NCI-H1417 (cell line): Measurements from ENCODE around the gene UROC1.
A peak's percentile ranks its signal among the peaks of the same experiment; 100 is the strongest.
"Not testable (repeated sequence)": the region's sequence is repeated elsewhere in the genome, so short reads cannot be mapped to it uniquely, and the experiment has no call there.

Source experiments
- DNase-seq, 3 experiments: peaks; one replicate each; lab custom pipeline; 2025; lab: John Stamatoyannopoulos, UW

UROC1 gene

DNA sequence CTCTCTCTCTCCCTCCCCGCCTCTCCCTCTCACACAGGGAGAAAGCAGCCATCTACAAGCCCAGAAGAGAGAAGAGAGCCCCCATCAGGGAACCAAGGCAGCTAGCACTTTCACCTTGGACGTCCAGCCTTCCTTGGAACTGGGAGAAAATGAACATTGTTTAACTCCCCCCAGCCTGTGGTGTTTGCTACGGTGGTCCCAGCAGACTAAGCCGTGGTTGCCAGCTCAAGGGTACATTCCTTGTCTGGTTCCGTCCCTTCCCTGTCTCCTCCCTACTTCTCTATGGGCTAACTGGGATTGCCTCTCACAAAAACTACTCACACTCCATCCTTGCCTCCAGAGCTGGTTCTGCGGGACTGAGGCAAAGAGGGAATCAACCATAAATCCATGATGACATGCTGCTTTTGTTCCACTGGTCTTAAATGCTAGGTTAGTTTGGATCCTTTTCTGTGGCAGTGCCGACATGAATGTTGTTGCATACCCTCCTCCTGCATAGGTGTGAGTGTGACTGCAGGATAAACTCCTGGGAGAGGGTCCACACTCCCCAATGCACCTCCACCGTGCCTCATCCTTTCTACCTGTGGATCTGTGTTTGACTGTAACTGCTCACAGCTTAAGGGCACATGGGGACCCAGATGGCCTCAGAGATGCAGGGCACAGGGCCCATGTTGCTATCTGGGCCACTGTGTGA, 29.1 kb upstream of the UROC1 start:
- DNase-seq: no peak

- DNase-seq: no peak
Measured at GRCh38 chr3:126546013-126546412, 28.4 kb upstream of the UROC1 start.

DNA sequence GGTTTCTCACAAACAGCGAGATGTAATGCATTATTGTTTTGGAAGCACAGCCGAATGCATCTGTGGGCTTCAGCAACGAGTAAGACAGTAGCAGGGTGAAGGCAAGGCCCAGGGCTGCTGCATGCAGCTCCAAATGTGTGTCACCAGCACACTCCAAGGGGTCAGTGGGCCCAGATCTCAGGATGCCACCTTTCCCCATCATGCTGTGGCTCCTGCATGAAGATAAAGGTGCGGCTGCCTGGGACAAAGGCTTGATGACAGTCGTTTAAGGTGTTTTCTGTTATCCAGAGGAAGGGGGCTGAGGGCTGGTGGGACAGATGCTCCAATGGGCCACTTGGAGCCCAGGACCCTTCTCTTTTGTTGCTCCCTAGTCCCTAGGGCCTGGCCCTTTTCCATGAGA, 28.0 kb upstream of the UROC1 start:
- no peak for DNase-seq

- peak in 2 of 3 experiments; percentile 59 to 78 for DNase-seq
Measured at GRCh38 chr3:126544596-126545281, 27.2 kb upstream of the UROC1 start.

DNA sequence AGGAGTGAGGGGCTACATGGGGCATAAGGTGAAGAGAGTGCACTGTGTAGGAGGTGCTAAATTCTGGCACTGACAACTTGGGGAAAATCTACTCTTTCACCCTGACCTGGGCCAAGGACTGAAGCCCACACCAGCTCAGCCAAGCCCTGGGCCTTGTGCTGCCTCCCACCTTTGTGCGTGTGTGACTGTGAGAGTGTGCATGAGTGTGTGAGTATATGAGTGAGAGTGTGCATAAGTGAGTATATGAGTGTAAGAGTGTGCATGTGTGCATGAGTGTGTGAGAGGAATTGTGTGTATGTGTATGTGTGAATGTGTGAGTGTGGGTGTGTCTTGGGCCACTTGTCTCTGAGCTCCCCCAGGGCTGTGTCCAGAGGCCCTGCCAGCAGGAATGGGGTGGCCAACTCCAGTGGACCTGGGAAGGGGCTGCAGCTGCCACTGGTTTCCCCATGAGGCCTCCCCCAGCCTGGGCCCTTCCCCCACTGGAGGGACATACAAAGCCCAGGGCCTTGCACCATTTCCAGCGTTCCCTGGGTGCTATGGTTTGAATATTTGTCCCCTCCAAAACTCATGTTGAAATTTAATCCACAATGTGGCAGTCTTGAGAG, 26.0 kb upstream of the UROC1 start:
- DNase-seq: no peak

GRCh38 chr3:126542340-126543241, 25.0 kb upstream of the UROC1 start:
- no peak for DNase-seq

GRCh38 chr3:126541628-126542339, 24.2 kb upstream of the UROC1 start:
- no peak for DNase-seq

- no peak for DNase-seq
Measured at GRCh38 chr3:126540951-126541627, 23.5 kb upstream of the UROC1 start.

DNA sequence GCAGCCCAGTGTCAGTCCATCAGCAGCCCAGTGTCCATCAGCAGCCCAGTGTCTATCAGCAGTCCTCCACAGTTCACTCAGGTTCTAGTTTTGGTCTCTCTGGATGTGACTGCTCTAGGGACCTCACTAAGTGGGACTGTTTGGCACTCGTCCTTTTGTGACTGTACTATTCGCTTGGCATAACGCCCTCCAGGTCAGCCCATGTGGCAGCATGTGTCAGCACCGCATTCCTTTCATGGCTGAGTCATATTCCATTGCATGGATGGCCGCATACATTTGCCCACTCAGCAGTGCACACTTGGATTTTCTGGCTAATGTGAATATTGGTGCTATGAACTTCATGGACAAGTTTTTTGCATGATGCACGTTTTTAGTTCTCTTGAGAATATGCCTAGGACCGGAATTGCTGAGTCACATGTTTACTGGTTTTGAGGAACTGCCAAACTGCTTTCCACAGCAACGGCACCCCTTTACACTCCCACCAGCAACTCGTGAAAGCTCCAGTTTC, 22.8 kb upstream of the UROC1 start:
- DNase-seq: no peak

DNA sequence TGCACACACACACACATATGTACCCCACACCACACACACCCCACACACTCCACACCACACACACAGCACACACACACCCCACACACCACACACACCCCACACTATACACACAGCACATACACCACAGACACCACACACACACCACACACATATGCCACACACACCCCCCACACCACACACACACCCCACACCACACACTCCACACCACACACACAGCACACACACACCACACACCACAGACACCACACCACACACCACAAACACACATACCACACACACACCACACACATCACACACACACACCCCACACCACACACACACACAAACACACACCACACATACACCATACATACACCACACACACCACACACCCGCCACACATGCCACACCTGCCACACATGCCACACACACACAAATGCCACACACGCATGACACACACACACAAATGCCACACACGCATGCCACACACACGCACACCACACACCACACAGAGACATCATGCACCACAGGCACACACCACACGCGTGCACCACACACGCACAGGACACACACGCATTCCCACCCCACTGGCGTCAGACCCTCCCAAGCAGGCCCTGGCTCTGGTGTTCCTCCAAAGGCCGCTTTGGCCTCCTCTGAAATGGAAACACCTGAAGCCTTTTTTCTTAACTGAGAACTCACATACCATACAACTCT, 22.1 kb upstream of the UROC1 start:
- DNase-seq: no peak

DNA sequence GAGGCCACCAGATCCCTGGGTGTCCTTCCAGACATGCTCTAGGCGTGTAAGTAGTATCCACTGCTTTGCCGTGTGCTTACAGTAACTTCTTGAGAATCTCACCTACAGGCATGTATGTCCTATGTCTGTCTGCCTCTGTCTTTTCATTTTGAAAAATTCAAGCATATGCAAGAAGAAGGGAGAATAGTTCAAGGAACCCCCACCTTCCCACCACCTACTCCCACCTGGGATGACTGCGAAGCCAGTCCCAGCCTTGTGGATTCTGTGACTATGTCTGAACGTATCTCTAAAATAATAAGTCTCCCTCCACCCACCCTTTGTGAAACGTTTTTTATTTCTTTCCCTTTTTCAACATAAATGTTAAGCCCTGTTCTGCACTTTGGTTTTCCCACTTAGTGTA, 21.4 kb upstream of the UROC1 start:
- DNase-seq: no peak

- no peak for DNase-seq
Measured at GRCh38 chr3:126538316-126538715, 20.7 kb upstream of the UROC1 start.

DNA sequence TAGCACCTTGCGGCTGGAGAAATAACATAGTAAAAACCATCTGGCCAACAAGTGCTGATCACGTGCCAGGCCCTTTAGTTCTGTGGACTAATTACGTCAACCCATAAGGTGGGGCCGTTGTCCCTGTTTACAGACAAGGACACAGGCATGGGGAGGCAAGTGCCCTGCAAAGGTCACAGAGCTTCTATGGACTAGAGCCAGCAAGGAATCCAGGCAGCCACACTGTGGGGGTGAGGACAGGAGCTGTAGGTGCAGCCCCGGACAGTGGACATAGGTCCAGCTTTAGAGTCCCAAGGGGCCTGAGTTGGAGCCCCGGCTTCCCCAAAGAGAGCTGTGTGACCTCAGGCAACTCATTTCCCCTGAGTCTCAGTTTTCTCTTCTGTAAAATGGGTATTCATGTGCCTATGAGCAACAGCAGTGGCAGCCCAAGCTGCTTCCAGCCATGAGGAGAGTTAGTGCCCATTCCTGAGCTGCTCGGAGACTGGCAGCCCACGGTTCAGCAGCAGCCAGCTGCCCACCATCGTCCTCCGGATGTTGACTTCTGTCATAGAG, 20.2 kb upstream of the UROC1 start:
- DNase-seq: peak in 1 of 3 experiments; percentile 19

GRCh38 chr3:126537116-126537729, 19.6 kb upstream of the UROC1 start:
- no peak for DNase-seq

GRCh38 chr3:126536126-126536525, 18.6 kb upstream of the UROC1 start:
- no peak for DNase-seq

- no peak for DNase-seq
Measured at GRCh38 chr3:126535636-126536035, 18.1 kb upstream of the UROC1 start.

DNA sequence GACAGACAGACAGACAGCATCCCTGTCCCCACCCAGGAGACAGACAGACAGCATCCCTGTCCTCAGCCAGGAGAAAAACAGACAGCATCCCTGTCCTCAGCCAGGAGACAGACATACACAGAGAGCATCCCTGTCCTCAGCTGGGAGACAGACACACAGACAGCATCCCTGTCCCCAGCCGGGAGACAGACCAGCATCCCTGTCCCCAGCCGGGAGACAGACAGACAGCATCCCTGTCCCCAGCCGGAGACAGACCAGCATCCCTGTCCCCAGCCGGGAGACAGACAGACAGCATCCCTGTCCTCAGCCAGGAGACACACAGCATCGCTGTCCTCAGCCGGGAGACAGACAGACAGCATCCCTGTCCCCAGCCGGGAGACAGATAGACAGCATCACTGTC, 17.1 kb upstream of the UROC1 start:
- not testable (repeated sequence) for DNase-seq

GRCh38 chr3:126533506-126533905, 15.9 kb upstream of the UROC1 start:
- no peak for DNase-seq

DNA sequence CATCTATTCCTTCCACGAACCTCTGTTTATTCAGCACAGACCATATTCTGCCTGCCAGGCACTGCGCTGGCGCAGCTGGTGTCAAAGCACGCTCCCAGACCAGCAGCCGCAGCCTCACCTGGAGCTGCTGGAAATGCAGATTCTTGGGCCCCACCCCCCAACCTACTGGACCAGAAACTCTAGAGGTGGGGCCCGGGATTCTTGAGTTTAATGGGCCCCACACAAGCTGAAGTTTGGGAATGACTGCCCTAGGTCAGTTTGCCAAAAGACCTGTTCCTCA, 13.4 kb upstream of the UROC1 start:
- DNase-seq: no peak
